GM21447 (cell line): ENCODE data around the gene LRRC8A.
"Not testable (repeated sequence)": the region's sequence is repeated elsewhere in the genome, so short reads cannot be mapped to it uniquely, and the experiment has no call there.

Experiments
- ATAC-seq: cut with Tn5 transposase; IDR thresholded peaks from one replicate; pipeline ENCODE4 v1.9.1; 2021; ENCODE audit not compliant: unreplicated experiment

Gene LRRC8A

DNA sequence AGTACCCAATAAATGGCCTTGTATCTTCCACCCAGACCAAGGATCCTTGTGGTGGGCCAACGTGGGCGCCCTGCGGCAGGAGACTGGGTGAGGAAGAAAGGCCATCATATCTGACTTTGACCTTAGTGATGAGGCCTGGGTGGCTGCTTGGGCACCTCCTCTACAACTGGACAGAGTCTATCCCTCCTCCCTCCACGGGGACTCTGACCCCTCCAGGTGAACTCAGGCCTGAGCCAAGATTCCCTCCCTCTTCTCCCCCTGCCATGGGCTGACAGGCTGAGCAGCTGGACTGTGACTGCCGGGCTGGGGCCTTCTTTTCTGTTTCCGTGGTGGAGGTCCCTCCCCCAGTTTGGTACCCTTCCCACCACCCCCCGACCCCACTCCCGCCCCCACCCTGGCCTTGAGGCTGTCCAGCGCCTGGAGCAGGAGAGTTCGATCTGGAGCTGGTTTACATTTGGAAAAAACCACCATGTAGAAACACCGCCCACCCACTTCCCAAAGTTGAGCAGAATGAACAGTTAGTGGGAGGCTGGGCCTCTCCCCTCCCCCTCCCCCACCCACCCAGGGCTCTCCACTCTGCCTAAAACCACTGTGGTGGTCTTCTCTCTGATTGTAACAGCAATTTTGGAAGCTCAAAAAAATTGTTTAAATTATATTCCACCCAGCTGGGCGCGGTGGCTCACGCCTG lies 37.6 kb downstream of the LRRC8A start:
- ATAC-seq = no peak

DNA sequence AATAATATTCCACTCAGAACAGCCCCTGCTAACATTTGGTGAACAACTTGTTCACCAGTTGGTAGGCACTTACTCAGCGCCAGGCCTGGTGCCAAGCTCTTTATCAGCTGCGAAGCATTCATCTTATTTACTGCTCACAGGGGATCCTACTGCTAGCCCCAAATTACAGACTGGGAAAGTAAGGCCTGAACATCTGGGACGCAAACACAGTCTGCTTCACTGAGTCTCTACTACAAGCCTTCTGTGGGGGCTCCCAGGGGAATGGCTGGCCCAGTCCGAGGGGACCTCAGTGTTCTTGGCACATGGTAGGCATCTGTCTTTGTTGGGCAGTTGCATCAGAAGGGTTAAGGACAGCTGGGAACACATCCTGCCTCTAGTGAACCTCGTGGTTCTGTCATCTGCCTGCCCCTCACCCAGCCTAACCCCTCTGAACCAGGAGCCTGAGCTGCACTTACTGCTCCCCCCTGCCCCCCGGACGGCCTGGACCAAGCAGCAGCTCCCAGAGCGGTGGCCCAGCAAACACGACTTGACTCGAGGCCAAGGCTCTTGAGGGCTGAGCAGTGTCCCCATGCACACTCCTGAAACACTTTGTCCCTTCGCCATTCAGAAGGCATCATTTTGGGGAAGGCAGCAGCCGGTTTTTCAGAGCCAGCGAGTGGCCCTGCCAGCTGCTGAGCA lies 38.6 kb downstream of the LRRC8A start, which contains the start of gene PHYHD1:
Gene PHYHD1 (plus strand): TSS at position 602 of the 678 bp plus-strand sequence. CDS start 1,342 bp downstream, outside the sequence.
- no peak for ATAC-seq

- ATAC-seq = no peak
Observed at GRCh38 chr9:128921881-128922763, 40.2 kb downstream of the LRRC8A start.

DNA sequence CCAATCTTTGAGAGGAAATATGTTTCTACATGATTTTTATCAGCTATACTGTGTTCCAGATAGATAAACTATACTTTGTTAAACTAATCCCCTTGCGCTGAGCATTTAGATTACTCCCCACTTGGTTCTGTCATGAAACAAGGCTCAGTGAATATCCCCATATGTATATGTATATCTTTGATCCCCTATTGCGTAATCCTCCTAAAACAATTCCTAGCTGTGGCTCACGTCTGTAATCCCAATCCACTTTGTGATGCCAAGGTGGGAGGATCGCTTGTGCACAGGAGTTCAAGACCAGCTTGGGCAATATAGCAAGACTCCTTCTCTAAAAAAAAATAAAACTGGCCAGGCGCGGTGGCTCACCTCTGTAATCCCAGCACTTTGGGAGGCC lies 41.6 kb downstream of the LRRC8A start:
- no peak for ATAC-seq

- no peak for ATAC-seq
Observed at GRCh38 chr9:128927731-128928411, 45.9 kb downstream of the LRRC8A start.

- ATAC-seq = no peak
Observed at GRCh38 chr9:128928624-128929023, 46.7 kb downstream of the LRRC8A start.

GRCh38 chr9:128929560-128929959 lies 47.6 kb downstream of the LRRC8A start:
- no peak for ATAC-seq

DNA sequence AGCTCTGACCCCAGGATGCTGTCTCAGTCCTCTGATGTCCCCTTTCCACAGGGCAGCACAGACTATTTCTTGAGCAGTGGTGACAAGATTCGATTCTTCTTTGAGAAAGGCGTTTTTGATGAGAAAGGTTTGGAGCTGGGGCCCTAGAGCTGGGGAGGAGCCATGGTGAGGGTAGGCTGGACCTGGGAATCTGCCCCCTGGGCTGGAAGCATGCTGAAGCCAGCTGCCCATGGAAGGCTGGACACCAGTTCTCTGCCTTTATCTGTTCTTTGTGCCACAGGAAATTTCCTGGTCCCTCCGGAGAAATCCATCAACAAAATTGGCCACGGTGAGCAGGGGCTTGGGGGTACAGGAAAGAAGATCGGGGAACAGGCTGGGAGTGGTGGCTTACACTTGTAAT lies 51.8 kb downstream of the LRRC8A start:
- no peak for ATAC-seq

- no peak for ATAC-seq
Observed at GRCh38 chr9:128936171-128936865, 54.4 kb downstream of the LRRC8A start.

DNA sequence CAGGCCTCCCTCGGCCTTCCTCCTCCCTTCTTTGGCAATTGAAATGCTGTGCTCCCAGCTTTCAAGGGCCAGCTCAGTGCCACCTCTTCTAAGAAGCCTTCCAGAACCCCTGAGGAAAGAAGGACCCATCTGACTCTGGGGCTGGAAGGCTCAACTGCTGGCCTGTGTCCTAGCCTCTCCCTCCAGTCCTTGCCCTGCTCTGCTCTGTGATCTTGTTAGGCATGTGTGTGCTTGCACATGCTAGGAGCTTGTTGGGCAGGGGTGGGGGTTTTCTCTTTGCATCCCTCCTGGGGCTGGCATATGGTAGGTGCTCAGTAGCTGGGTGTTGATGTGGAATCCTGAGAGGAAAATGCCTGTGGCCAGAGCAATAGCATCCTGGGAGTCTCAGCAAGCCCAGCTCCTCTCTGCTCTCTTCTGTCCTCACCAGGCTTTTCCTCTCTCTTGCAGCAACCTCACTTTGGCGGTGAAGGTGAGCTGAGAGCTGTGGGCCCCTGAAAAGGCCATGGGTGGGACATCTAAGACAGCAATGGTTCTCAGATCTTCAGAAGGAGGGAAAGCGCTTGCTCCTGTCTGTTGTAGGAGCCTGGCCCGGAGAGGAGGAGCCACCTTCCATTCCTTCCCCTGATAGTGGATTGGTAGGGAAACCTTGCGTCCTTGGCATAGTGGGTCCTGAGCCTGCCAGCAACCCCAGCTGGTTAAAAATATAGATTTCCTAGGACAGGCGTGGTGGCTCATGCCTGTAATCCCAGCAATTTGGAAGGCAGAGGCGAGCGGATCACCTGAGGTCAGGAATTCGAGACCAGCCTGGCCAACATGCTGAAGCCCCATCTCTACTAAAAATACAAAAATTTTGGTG lies 55.6 kb downstream of the LRRC8A start:
- no peak for ATAC-seq

DNA sequence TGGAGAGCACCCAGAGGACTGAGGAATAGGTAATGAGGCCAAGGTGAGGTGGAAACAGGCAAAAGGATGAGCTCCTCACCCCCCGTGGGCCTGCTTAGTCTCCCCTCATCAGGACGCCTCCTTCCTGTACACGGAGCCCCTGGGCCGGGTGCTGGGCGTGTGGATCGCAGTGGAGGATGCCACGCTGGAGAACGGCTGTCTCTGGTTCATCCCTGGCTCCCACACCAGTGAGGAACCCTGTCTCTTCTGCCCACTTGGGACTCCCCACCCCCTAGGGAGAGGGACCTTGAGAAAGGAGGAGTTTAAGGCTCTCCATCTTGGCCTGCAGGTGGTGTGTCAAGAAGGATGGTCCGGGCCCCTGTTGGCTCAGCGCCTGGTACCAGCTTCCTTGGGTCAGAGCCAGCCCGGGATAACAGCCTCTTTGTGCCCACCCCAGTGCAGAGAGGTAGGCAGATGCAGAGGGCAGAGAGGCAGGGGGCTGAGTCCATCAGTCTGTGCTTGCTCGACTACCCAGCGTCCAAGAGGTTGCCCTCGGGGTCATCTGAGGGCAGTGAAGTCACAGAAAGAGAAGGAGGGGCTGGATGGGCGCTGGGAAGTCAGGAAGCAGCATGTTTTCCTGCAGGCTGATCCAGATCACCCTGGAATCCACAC lies 58.5 kb downstream of the LRRC8A start:
- ATAC-seq = no peak

DNA sequence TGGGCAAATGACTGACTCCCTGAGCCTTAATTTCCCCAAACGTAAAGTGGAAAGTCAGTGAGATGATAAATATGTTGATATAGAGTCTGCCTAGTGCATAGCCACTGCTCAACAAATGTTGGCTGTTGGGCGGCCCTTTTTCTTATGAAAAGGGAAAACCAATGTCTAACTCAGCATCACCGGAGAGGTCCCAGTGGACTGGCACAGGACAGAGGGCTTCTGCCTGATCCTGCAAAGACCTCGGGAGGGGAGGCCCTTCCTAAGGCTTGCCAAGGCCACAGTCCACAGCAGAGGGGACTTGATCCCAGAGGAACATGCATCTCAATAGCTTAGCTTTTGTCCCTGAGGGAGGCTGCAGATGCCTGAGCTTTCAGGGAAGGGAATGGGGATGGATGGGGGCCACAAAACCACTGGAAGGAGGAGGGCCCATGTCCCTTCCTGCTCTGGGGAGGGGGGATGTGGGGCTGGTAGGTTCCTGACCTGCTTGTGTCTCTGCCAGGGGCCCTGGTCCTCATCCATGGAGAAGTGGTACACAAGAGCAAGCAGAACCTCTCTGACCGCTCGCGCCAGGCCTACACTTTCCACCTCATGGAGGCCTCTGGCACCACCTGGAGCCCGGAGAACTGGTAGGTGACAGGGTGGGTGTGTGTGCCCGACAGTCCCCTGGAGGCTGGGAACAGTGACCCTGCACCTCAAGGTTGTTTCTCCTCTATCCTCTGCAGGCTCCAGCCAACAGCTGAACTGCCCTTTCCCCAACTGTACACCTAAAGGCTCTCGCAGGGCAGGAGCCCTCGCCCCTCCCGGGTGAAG lies 59.2 kb downstream of the LRRC8A start:
- no peak for ATAC-seq

DNA sequence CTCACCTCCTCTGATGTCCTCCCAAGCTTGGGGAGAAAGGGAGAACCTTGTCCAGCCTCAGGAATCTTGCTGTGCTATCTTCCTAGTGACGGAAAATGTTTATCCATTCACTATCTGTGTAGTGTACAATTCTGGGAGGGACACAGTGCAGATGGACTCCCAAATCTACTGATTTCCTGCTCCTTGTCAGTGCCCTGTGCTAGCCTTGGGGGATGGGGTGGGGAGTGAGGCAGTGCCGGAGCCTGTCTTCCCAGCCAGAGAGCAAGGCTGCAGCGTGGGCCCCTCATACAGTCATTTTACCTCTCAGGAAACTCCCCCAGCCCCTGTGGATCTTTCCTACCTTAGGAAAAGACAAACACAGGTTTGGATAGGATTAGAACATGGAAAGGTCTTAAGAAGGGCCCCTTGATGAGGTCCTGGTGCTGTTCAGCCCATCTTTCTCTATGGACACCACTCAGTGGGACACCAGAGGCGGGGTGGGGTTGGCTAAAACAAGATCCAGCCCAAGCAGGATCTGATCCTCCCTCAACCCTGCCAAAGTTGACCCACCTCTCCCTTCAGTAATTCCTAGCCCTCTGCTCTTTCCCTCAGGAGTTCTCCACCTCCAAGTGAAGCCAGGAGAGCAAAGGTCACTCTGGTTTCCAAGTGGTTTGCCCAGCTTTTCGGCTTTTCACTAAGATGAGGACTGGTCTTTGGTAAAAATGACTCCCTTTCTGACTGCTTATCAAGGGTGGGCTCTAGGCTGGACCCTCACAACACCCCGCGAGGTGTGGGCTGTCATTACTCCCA lies 62.1 kb downstream of the LRRC8A start:
- ATAC-seq = no peak

- not testable (repeated sequence) for ATAC-seq
Observed at GRCh38 chr9:128944966-128945365, 63.0 kb downstream of the LRRC8A start.

DNA sequence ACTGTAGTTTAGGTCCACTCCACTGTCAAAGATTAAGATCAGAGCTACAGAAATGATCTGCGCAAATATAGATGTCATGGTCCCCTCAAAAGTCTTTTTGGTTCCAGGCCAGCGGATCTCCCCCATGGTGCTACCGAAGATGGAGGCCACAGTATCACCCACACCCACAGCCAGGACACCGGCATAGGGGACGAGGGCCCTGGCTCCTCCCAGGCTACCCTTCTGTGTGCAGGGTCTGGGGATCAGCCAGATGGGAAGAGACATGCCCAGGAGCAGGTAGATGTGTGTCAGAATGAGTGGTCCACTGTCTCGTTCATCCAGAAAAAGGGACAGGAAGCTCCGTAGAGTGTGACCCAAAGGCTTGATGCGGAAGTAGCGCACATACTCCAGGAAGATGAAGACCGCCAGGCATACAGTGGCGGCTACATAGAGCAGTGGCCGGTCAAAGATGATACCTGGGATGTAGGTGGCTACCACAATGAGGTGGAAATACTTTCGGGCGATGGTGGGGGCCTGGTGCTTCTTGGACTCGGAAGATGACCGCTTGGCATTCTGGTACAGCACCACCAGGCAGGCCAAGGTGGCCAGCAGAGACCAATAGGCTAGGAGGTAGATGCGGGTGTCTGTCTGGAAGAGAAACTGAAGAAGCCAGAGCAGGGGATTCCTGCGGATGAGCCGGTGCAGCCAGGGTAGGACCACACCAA lies 64.0 kb downstream of the LRRC8A start:
- ATAC-seq = no peak

DNA sequence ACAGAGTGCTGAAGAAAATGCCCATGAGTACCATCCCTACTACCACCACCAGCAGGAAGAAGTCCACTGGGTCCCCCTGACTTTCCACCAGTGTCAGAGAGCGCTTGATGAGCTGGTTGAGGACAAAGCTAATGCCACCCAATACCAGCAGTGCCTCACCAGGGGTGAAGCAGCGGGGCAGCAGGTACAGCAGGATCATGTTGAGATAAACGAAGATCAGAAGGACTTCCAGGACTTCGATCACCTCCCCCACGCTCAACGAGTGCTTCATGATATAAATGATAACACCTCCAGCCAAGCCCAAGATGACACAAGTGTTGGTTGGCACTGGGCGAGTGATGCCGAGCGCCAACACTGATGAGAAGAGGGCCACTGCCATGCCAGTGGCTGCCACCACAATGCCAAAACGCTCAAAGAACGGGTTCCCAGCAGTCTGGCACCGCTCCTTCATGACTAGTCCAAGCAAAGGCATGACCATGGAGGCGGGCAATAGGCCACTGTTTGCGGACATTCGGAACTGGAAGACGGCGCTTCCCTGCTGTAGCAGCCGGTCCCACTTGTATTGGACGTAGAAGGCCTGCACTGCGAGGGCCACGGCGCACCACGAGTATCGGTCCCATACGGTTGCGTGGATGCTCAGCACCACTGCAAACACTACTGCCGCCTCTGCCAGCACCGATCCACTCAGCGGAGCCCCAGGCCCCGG lies 64.8 kb downstream of the LRRC8A start:
- no peak for ATAC-seq

GRCh38 chr9:128947277-128947526 lies 65.3 kb downstream of the LRRC8A start:
- no peak for ATAC-seq
